Tibial artery (tissue), 4 donors: ENCODE measurements around the gene ACOT4.
"Not testable (repeated sequence)": the region's sequence is repeated elsewhere in the genome, so short reads cannot be mapped to it uniquely, and the experiment has no call there.

Source experiments
- DNase-seq, 2 donors: peaks; one replicate each; pipeline ENCODE4 v3.0.0-alpha.2; 2019
- H3K27ac ChIP-seq, 2 donors: fragments of 200-600 bp; sonication (generic) in 1 of 2; 1 replicate in 1 of 2; 2 replicates in 1 of 2; pipeline ENCODE4 v1.5.1; 2018 to 2019; ENCODE audit warnings: mild to moderate bottlenecking in 1 of 2
- H3K27me3 ChIP-seq, 2 donors: fragments of 200-600 bp; sonication (generic) in 1 of 2; one replicate each; pipeline versions ENCODE4 v1.5.1 to v1.6.0; 2016 to 2019
- H3K36me3 ChIP-seq, 3 donors: fragments of 200-600 bp; sonication (generic) in 2 of 3; one replicate each; pipeline ENCODE4 v1.5.1; 2016 to 2019; ENCODE audit warnings: mild to moderate bottlenecking in 2 of 3
- H3K4me1 ChIP-seq, 4 donors: fragments of 200-600 bp; sonication (generic) in 2 of 4; 1 replicate in 3 of 4; 2 replicates in 1 of 4; pipeline ENCODE4 v1.5.1; 2016 to 2019
- H3K4me3 ChIP-seq, 2 donors: fragments of 200-600 bp; sonication (generic) in 1 of 2; 1 replicate in 1 of 2; 2 replicates in 1 of 2; pipeline ENCODE4 v1.5.1; 2018 to 2019; ENCODE audit warnings: mild to moderate bottlenecking in 2 of 2
- H3K9me3 ChIP-seq, 3 donors: fragments of 200-600 bp; sonication (generic) in 1 of 3; one replicate each; pipeline ENCODE4 v1.5.1; 2016 to 2019
- CTCF ChIP-seq, 2 experiments: fragments of 200-600 bp in 1 of 2; fragments of 450-650 bp in 1 of 2; IDR thresholded peaks; one replicate each; pipeline ENCODE4 v1.5.1; 2017 to 2019; ENCODE audit warnings: antibody characterized with exemption in 2 of 2, mild to moderate bottlenecking in 1 of 2, moderate library complexity in 1 of 2
- intact Hi-C: fragments of 100-400 bp; cut with DNase I; formaldehyde crosslinking; loops from one replicate; pipeline ENCODE4 v1.15.0; 2023; ENCODE audit warnings: low total_unique reads

Gene ACOT4

GRCh38 chr14:73576391-73576790 is 15.3 kb upstream of the ACOT4 start:
- H3K4me3 ChIP-seq, result no peak overlapping the region
- no peak overlapping the region for H3K27ac ChIP-seq
- no peaks in the 10 kb centered on the region for H3K27me3 ChIP-seq
- H3K4me1 ChIP-seq, result peaks cover 0 to under 1% (median 0%) of the 10 kb centered on the region in 4 donors
- no peak for TF ChIP-seq CTCF (IDR thresholded peaks at IDR 0.05)
- peaks cover 22 to 55% (median 31%) of the 10 kb centered on the region in 3 donors for H3K36me3 ChIP-seq
- DNase-seq, result no peak
- intact Hi-C loops, result no loop called here
- H3K9me3 ChIP-seq, result no peaks in the 10 kb centered on the region

- intact Hi-C loops, H3K27ac ChIP-seq, H3K4me1 ChIP-seq, DNase-seq, H3K4me3 ChIP-seq, H3K9me3 ChIP-seq, H3K27me3 ChIP-seq: not testable (repeated sequence)
- peaks cover 22 to 55% (median 31%) of the 10 kb centered on the region in 3 donors for H3K36me3 ChIP-seq
Measured at GRCh38 chr14:73577214-73577613, 14.5 kb upstream of the ACOT4 start.

GRCh38 chr14:73582102-73582979 is 9.3 kb upstream of the ACOT4 start:
- H3K4me1 ChIP-seq, H3K9me3 ChIP-seq, DNase-seq, H3K27ac ChIP-seq, H3K4me3 ChIP-seq, H3K27me3 ChIP-seq, intact Hi-C loops: not testable (repeated sequence)
- peaks cover 12 to 40% (median 12%) of the 10 kb centered on the region in 3 donors for H3K36me3 ChIP-seq

GRCh38 chr14:73588695-73589094 is 3.0 kb upstream of the ACOT4 start:
- Histone ChIP-seq H3K36me3 (no peaks in the 10 kb centered on the region), H3K9me3 (no peaks in the 10 kb centered on the region), H3K4me1 (peaks cover 0 to 12% (median 7%) of the 10 kb centered on the region in 4 donors), H3K27ac (no peak overlapping the region), H3K4me3 (no peak overlapping the region), H3K27me3 (no peaks in the 10 kb centered on the region)
- intact Hi-C loops, result no loop called here
- no peak for TF ChIP-seq CTCF (IDR thresholded peaks at IDR 0.05)
- no peak for DNase-seq

GRCh38 chr14:73589116-73589515 is 2.6 kb upstream of the ACOT4 start:
- no peak overlapping the region for H3K27ac ChIP-seq
- H3K9me3 ChIP-seq, result no peaks in the 10 kb centered on the region
- H3K27me3 ChIP-seq, result no peaks in the 10 kb centered on the region
- H3K4me1 ChIP-seq, result peaks cover 0 to 12% (median 7%) of the 10 kb centered on the region in 4 donors
- no peak for DNase-seq
- TF ChIP-seq CTCF (IDR thresholded peaks at IDR 0.05), result no peak
- no peak overlapping the region for H3K4me3 ChIP-seq
- intact Hi-C loops, result no loop called here
- H3K36me3 ChIP-seq, result no peaks in the 10 kb centered on the region

GRCh38 chr14:73590673-73591004 is 1.0 kb upstream of the ACOT4 start:
- H3K36me3 ChIP-seq, H3K27me3 ChIP-seq, H3K4me3 ChIP-seq, intact Hi-C loops, H3K9me3 ChIP-seq, H3K27ac ChIP-seq, DNase-seq: not testable (repeated sequence)
- H3K4me1 ChIP-seq, result peaks cover 0 to 12% (median 7%) of the 10 kb centered on the region in 4 donors

- H3K9me3 ChIP-seq, result no peaks in the 10 kb centered on the region
- no peak overlapping the region for H3K27ac ChIP-seq
- peaks cover 0 to 12% (median 7%) of the 10 kb centered on the region in 4 donors for H3K4me1 ChIP-seq
- H3K4me3 ChIP-seq, result no peak overlapping the region
- H3K36me3 ChIP-seq, result no peaks in the 10 kb centered on the region
- no peak for DNase-seq
- no peak for TF ChIP-seq CTCF (IDR thresholded peaks at IDR 0.05)
- intact Hi-C loops, result no loop called here
- no peaks in the 10 kb centered on the region for H3K27me3 ChIP-seq
Measured at GRCh38 chr14:73594491-73594890, 2.8 kb downstream of the ACOT4 start.
